Ovary (tissue), 9 donors: Measurements from ENCODE around the gene CCDC137. TPM values are rescaled to one million over a fixed set of nuclear protein-coding genes. Genes with fewer than 3 reads are reported as not detected.

Source experiments
- DNase-seq, 5 donors: peaks; one replicate each; pipeline ENCODE4 v3.0.0-alpha.2; 2019 to 2020
- H3K27ac ChIP-seq, 2 donors: fragments of 200-600 bp; one replicate each; pipeline versions ENCODE4 v1.5.1 to v1.8.0; 2019 to 2022
- H3K27me3 ChIP-seq: fragments of 200-600 bp; one replicate; pipeline ENCODE4 v1.8.0; 2022
- H3K36me3 ChIP-seq: fragments of 200-600 bp; sonication (generic); one replicate; pipeline ENCODE4 v1.5.1; 2019
- H3K4me1 ChIP-seq: one replicate; pipeline ENCODE4 v1.8.1; 2013; ENCODE audit warnings: mild to moderate bottlenecking, moderate library complexity; ENCODE audit not compliant: insufficient read depth
- H3K4me3 ChIP-seq: fragments of 200-600 bp; sonication (generic); one replicate; pipeline ENCODE4 v1.5.1; 2017
- H3K9me3 ChIP-seq, 2 donors: fragments of 200-600 bp in 1 of 2; sonication (generic) in 1 of 2; one replicate each; pipeline versions ENCODE4 v1.5.1 to v1.8.1; 2013 to 2019; ENCODE audit warnings: mild to moderate bottlenecking in 1 of 2, moderate library complexity in 1 of 2
- EP300 ChIP-seq: sonication (generic); formaldehyde crosslinking; IDR thresholded peaks from one replicate; pipeline ENCODE4 v1.6.1; 2017; ENCODE audit warnings: antibody characterized with exemption
- POLR2A ChIP-seq: fragments of 450-650 bp; IDR thresholded peaks from one replicate; pipeline ENCODE4 v1.6.1; 2017; ENCODE audit warnings: antibody characterized with exemption, mild to moderate bottlenecking, moderate library complexity
- WGBS, 3 donors: extraction: QIAGEN DNeasy Blood & Tissue Kit in 1 of 3; methylation state at CpG; one replicate each; pipeline versions ENCODE4 v1.1.5 to v1.1.7; 2013 to 2017; 5-methylcytosine and 5-hydroxymethylcytosine counted together
- intact Hi-C, 4 donors: fragments of 100-400 bp; cut with DNase I; formaldehyde crosslinking; loops; one replicate each; pipeline versions ENCODE4 v1.11.0 to v1.15.1; 2022 to 2023
- polyA plus RNA-seq, 2 donors: library from polyadenylated mRNA; stranded (reverse); fragments of 200-250 nt in 1 of 2; fragments of 350-450 nt in 1 of 2; fragmentation: Illumina TruSeq in 1 of 2; extraction: RNeasy Lipid Tissue Mini Kit (QIAGEN cat#74804) in 1 of 2; gene quantifications; one replicate each; pipeline ENCODE4 v1.2.3, GENCODE V29; 2013 to 2014
- total RNA-seq, 7 donors: library from RNA; depleted of rRNA in 2 of 7; stranded (reverse); fragments of >200 nt in 2 of 7; fragmentation: NEBNext Ultra II Directional in 3 of 7; extraction: Animal tissue kit (Norgen Biotek cat#: 25700) in 3 of 7; gene quantifications; one replicate each; pipeline versions ENCODE4 v1.1.0 to v1.2.4, GENCODE V29; 2016 to 2023
- TF ChIP-seq, protein P1 (sequence below), 3 donors: fragments of 450-650 bp in 2 of 3; fragments of 200-600 bp in 1 of 3; IDR thresholded peaks; one replicate each; pipeline versions ENCODE4 v1.5.1 to v1.8.0; 2016 to 2022; ENCODE audit warnings: antibody characterized with exemption in 3 of 3, mild to moderate bottlenecking in 1 of 3
- donor health status: DM: no; HTN: no; CAD: no; lungs with moderate emphysema.
- donor health status: DM: no; HTN: no; CAD: no.
- donor health status: Bipolar disorder and iron deficiency.
- donor health status: DM: yes; HTN: yes; CAD: no.
- donor health status: DM: no; HTN: no; CAD: no.
- donor health status: DM: yes; HTN: yes; CAD: no.

CCDC137 gene
- total and polyA plus RNA-seq, 9 donors: 5.1 to 17.8 (median 9.4) TPM

DNA sequence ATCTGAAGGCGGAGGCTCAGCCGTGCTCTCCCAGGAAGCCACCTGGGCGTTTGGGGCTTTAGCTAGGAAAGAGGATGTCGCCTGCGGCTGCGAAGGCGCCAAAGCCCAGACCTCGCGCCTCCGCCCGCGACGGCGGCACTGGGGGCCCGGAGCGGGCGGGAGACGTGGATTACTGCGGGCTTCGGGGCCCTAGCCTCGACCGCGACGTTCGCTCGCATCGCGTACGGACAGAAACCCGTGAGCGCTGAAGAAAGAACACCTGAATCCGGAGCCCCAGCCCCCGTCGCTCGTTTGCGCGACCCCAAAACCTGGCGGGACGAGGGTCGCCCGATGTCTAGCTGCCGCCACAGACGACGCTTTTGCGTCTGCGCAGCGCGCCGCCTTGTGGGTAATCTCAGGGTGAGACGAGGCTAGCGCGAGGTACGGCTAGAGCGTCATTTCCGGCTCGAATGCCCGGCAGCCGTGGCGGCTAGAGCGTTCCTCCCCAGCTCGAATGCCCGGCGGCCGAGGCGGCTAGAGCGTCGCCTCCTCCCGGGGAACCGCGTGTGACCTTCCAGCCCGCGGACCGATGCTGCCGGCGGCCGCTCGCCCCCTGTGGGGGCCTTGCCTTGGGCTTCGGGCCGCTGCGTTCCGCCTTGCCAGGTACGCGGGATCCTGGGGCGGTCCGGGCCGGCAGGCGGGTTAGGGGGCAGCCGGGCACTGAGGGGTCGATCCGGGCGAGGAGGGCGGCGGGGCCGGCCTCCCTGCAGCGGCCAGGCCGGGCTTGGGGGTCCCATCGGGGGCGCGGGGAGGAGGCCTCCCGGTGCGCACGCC, 36.6 kb downstream of the CCDC137 start, which contains the start of gene MRPL12:
TSS of gene MRPL12 (plus strand) at position 434 of the 813 bp plus-strand sequence. CDS start at position 569, 135 bp downstream.
- WGBS, 3 donors: 0% methylated on average over 66 to 102 of the region's 102 CpGs
- Histone ChIP-seq H3K36me3 (no peaks in the 10 kb centered on the region), H3K27me3 (no peaks in the 10 kb centered on the region), H3K27ac (peak within 1 kb of the TSS; percentile 79 to 90), H3K4me1 (peaks cover 6% of the 10 kb centered on the region), H3K4me3 (peak within 1 kb of the TSS; percentile 77), H3K9me3 (no peaks in the 10 kb centered on the region)
- intact Hi-C loops: no loop called here
- TF ChIP-seq POLR2A: peak; percentile 88
- TF ChIP-seq, protein P1, sequence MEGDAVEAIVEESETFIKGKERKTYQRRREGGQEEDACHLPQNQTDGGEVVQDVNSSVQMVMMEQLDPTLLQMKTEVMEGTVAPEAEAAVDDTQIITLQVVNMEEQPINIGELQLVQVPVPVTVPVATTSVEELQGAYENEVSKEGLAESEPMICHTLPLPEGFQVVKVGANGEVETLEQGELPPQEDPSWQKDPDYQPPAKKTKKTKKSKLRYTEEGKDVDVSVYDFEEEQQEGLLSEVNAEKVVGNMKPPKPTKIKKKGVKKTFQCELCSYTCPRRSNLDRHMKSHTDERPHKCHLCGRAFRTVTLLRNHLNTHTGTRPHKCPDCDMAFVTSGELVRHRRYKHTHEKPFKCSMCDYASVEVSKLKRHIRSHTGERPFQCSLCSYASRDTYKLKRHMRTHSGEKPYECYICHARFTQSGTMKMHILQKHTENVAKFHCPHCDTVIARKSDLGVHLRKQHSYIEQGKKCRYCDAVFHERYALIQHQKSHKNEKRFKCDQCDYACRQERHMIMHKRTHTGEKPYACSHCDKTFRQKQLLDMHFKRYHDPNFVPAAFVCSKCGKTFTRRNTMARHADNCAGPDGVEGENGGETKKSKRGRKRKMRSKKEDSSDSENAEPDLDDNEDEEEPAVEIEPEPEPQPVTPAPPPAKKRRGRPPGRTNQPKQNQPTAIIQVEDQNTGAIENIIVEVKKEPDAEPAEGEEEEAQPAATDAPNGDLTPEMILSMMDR (IDR thresholded peaks at IDR 0.05): peak; percentile 28 to 66 (median 43)
- TF ChIP-seq EP300: no peak
- DNase-seq: peak; percentile 90 to 95 (median 92)

DNA sequence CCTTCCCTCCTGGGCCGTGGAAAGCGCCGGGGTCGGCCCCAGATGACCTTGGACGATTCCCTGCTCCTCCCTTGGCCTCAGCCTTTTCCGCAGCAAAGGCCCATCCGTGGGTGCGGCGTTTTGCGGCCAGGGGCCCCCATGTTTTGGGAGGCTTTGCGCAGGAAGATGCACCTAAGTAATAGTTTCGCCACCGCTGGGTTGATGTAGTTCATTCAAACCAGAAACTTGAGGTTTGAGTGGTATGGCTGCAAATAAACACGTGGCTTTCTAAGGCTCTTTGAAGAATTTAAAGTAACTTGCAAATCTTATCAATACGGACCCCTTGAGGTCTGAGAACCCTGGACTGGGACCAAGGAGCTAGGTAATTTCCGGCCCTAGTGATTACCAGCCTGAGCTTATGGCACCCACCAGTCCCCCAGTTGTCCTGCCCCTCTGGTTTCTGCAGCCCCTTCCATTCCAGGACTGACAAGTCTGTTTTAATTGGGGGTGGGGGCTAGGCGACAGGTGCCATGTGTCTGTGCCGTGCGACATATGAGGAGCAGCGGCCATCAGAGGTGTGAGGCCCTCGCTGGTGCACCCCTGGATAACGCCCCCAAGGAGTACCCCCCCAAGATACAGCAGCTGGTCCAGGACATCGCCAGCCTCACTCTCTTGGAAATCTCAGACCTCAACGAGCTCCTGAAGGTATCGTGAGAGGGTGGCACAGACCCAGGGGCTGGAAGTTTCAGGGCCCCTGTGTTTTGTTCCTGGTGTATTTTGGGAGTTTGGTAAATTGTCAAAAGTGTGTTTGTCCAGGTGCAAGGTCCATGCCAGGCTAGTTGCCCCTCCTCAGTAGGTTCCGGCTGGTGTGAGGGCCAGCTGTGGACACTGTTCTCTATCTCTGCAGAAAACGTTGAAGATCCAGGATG, 37.5 kb downstream of the CCDC137 start:
- TF ChIP-seq POLR2A (no peak), EP300 (no peak)
- TF ChIP-seq, protein P1 (IDR thresholded peaks at IDR 0.05): no peak
- Histone ChIP-seq H3K27me3 (no peaks in the 10 kb centered on the region), H3K4me3 (peak overlapping the region; percentile 77), H3K36me3 (no peaks in the 10 kb centered on the region), H3K9me3 (no peaks in the 10 kb centered on the region), H3K27ac (peak overlapping the region; percentile 79 to 90), H3K4me1 (peaks cover 6% of the 10 kb centered on the region)
- intact Hi-C loops: no loop called here
- no peak for DNase-seq
- WGBS, 3 donors: 21 to 25% (median 24%) methylated on average over 27 of the region's 27 CpGs

DNA sequence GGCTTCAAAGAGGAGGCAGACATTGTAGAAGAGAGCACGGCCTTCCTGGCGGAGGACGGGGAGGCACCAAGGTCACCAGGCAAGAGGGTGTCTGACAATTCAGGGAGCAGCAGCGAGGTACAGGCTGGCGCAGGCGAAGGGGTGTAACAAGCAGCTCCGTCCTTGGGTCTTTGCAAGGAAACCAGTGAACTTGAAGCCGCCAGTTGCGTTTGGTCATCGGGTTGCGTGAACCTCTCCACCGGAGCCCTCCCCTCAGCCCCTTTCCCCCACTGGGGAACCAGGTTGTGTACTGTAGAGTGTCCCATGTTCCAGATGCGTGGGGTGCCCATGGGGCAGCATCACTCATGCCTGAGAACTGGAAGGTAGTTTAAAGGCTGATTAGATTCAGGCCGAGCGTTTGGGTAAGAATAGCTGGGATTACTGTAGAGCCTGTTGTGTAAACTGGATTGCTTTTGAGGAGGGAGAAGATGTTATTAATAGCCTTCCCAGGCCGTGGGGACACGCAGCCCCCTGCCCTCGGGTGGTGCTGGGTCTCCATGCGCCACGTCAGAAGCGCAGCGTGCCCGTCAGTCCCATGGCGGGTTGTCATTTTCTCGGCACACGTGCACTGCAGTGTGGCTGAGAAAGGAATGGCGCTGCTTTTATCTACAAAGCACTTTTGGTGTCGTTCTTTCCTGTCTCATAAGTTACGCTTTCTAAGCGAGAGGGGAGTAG, 39.1 kb downstream of the CCDC137 start:
- no peaks in the 10 kb centered on the region for H3K36me3 ChIP-seq
- TF ChIP-seq, protein P1 (IDR thresholded peaks at IDR 0.05): no peak
- no peak for TF ChIP-seq POLR2A
- no peak for TF ChIP-seq EP300
- H3K27me3 ChIP-seq: no peaks in the 10 kb centered on the region
- no peak overlapping the region for H3K27ac ChIP-seq
- no peaks in the 10 kb centered on the region for H3K9me3 ChIP-seq
- no peak overlapping the region for H3K4me3 ChIP-seq
- intact Hi-C loops: no loop called here
- DNase-seq: peak in 2 of 5 donors; percentile 24 to 27
- peaks cover 7% of the 10 kb centered on the region for H3K4me1 ChIP-seq
- WGBS, 3 donors: 89 to 91% (median 91%) methylated on average over 30 of the region's 30 CpGs

DNA sequence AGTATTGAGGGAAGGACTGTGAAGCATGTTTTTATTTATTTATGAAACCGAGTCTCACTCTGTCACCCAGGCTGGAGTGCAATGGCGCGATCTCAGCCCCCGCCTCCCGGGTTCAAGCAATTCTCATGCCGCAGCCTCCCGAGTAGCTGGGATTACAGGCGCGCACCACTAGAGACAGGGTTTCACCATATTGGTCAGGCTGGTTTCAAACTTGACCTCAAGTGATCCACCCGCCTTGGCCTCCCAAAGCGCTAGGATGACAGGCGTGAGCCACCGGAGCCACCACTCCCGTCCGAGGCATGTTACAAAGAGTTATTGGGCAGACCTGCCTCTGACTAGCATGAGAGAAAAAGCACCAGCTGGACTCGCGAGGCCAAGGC, 39.7 kb downstream of the CCDC137 start:
- no peaks in the 10 kb centered on the region for H3K36me3 ChIP-seq
- intact Hi-C loops: no loop called here
- H3K27ac ChIP-seq: no peak overlapping the region
- H3K9me3 ChIP-seq: no peaks in the 10 kb centered on the region
- DNase-seq: peak in 2 of 5 donors; percentile 13 to 16
- no peaks in the 10 kb centered on the region for H3K27me3 ChIP-seq
- 89 to 95% (median 91%) methylated on average over 17 of the region's 17 CpGs for WGBS, 3 donors
- no peak overlapping the region for H3K4me3 ChIP-seq
- peaks cover 7% of the 10 kb centered on the region for H3K4me1 ChIP-seq
- TF ChIP-seq EP300 (no peak), POLR2A (no peak)
- TF ChIP-seq, protein P1 (IDR thresholded peaks at IDR 0.05): no peak
